ENCODE measurements around the gene MTMR3.

GRCh38 chr22:30007361-30007760 lies 124.4 kb downstream of the MTMR3 start:
- TF ChIP-seq CTCF (IDR thresholded peaks at IDR 0.05 in 4 of 5, conservative IDR thresholded peaks at IDR 0.05 in 1 of 5) (no peak), POLR2A (IDR thresholded peaks at IDR 0.05) (no peak)

Measured in gastrocnemius medialis (tissue), 4 donors.